Muscle of arm (tissue), 14 donors: ENCODE measurements around the gene TGM1. TPM values are rescaled to one million over a fixed set of nuclear protein-coding genes. Genes with fewer than 3 reads are reported as not detected.

Experiments
- DNase-seq: peaks from one replicate; pipeline ENCODE4 v3.0.0-alpha.2; 2013
- long read RNA-seq, 11 donors: transcript quantifications; one replicate each; lab custom pipeline, GENCODE V29; 2026
- polyA plus RNA-seq, 12 donors: library from polyadenylated mRNA; unstranded; fragments of 120-200 nt; gene quantifications; one replicate each; pipeline ENCODE4 v1.2.1, GENCODE V29; 2013; ENCODE audit not compliant: insufficient read length in 12 of 12

Gene TGM1
- 1 to 10 TPM in 8 of 12 donors, under 1 TPM in 2, not detected in 2; 0.64 to 7.2 (median 1.4) TPM for polyA plus RNA-seq
- long read RNA-seq, donor 1, result 0 reads
- long read RNA-seq, donor 2, result 0 reads
- long read RNA-seq, donor 3, result 0 reads
- long read RNA-seq, donor 4, result 0 reads
- long read RNA-seq, donor 5, result 0 reads
- long read RNA-seq, donor 6, result 0 reads
- long read RNA-seq, donor 7, result 0 reads
- long read RNA-seq, donor 8, result 0 reads
- long read RNA-seq, donor 9, result 0 reads
- long read RNA-seq, donor 10, result 0 reads
- long read RNA-seq, donor 11, result 0 reads

GRCh38 chr14:24262821-24263733 is at the start of gene TGM1:
Gene TGM1, minus strand, starts transcription at chr14:24263177. Its CDS starts 825 bp downstream, at chr14:24262352.
- no peak for DNase-seq

GRCh38 chr14:24311837-24312615 is 49.0 kb upstream of the TGM1 start:
- no peak for DNase-seq

- DNase-seq, result peak; percentile 54
These were observed 47.9 kb upstream of the TGM1 start, which contains the start of gene LTB4R for GRCh38 chr14:24310646-24311604. Gene LTB4R, plus strand, starts transcription at chr14:24311502. Its CDS starts 4,150 bp downstream, at chr14:24315652.

- DNase-seq, result no peak
These were observed 47.3 kb upstream of the TGM1 start for GRCh38 chr14:24310265-24310645.

GRCh38 chr14:24309538-24310264 is 46.7 kb upstream of the TGM1 start, which contains the start of gene LTB4R2:
Gene LTB4R2, plus strand, starts transcription at chr14:24310140. Its CDS starts 525 bp downstream, at chr14:24310665.
- DNase-seq, result no peak

- DNase-seq, result no peak
These were observed 45.6 kb upstream of the TGM1 start for GRCh38 chr14:24308342-24309124.

GRCh38 chr14:24307575-24308341 is 44.8 kb upstream of the TGM1 start, which contains the start of gene CIDEB:
Gene CIDEB, minus strand, starts transcription at chr14:24307977. Its CDS starts 119 bp downstream, at chr14:24307858.
- no peak for DNase-seq

GRCh38 chr14:24307156-24307574 is 44.2 kb upstream of the TGM1 start:
- DNase-seq, result no peak

- DNase-seq, result no peak
These were observed 41.0 kb upstream of the TGM1 start for GRCh38 chr14:24304019-24304387.

- DNase-seq, result no peak
These were observed 37.5 kb upstream of the TGM1 start for GRCh38 chr14:24300326-24300980.

- peak; percentile 93 for DNase-seq
These were observed 36.5 kb upstream of the TGM1 start, which contains the start of the genes DHRS1 and NOP9 for GRCh38 chr14:24299255-24300191. Gene DHRS1, minus strand, starts transcription at chr14:24299780. Its CDS starts 674 bp downstream, at chr14:24299106. Gene NOP9, plus strand, starts transcription at chr14:24299850. Its CDS starts 105 bp downstream, at chr14:24299955.

- no peak for DNase-seq
These were observed 35.9 kb upstream of the TGM1 start for GRCh38 chr14:24298892-24299254.

GRCh38 chr14:24297190-24297964 is 34.4 kb upstream of the TGM1 start:
- no peak for DNase-seq

- DNase-seq, result peak; percentile 64
These were observed 33.6 kb upstream of the TGM1 start for GRCh38 chr14:24296341-24297157.

GRCh38 chr14:24293525-24293924 is 30.5 kb upstream of the TGM1 start:
- DNase-seq, result no peak
